ENCODE data around the gene BCL2L11.

DNA sequence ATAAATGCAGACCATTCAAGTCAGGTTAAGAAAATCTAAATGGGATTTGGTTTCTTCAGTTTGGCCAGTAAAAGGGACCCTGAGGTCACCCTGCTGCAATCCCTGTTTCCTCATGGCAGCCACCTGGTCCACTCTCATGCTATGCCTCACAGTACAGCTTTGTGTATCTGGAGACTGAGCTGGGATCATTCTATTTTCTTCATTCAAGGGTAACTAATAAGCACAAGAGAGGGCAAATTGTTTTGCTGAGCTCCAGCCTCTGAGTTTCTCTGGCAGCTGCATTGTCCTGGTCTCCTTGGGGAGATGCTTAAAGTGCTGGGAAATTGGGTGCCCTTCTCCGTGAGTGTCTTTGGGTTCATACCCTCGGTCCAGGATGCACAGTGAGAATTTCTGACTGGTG is 18.5 kb upstream of the BCL2L11 start:
- TF ChIP-seq POLR2A (IDR thresholded peaks at IDR 0.05) (no peak), POLR2AphosphoS5 (IDR thresholded peaks at IDR 0.05) (no peak)
- TF ChIP-seq, protein P1, sequence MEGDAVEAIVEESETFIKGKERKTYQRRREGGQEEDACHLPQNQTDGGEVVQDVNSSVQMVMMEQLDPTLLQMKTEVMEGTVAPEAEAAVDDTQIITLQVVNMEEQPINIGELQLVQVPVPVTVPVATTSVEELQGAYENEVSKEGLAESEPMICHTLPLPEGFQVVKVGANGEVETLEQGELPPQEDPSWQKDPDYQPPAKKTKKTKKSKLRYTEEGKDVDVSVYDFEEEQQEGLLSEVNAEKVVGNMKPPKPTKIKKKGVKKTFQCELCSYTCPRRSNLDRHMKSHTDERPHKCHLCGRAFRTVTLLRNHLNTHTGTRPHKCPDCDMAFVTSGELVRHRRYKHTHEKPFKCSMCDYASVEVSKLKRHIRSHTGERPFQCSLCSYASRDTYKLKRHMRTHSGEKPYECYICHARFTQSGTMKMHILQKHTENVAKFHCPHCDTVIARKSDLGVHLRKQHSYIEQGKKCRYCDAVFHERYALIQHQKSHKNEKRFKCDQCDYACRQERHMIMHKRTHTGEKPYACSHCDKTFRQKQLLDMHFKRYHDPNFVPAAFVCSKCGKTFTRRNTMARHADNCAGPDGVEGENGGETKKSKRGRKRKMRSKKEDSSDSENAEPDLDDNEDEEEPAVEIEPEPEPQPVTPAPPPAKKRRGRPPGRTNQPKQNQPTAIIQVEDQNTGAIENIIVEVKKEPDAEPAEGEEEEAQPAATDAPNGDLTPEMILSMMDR (IDR thresholded peaks at IDR 0.05) = no peak
